Measurements from ENCODE around the gene TUBE1.
"Not testable (repeated sequence)": the region's sequence is repeated elsewhere in the genome, so short reads cannot be mapped to it uniquely, and the experiment has no call there.

The TUBE1 gene

DNA sequence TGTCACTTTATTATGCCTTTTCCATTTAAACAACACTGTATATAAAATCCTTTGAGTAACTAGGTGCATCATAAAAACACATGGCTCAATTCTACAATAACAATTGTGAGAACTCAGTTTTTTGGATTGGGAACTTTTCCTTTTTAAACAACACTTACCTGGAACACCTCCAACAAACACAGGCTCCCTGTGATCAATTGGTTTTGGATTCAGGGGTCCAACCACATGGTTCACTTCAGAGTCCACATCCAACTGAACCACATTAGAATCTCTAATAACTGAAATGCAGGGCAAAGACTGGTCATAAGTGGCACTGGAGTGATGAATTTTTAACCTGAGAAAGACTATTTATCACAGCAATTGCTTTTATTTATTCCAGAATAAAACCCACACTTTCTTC, 26.6 kb upstream of the TUBE1 start:
- Histone ChIP-seq H3K4me3 (ENCODE audit: insufficient read depth, low read depth, low read length, poor library complexity, severe bottlenecking) (no peak overlapping the region), H3K4me1 (ENCODE audit: control insufficient read depth, insufficient read depth, low read length, poor library complexity, severe bottlenecking) (no peaks in the 10 kb centered on the region), H3K27me3 (replicated peaks; ENCODE audit: control insufficient read depth, insufficient read depth, low read length, poor library complexity, severe bottlenecking) (peaks cover 4% of the 10 kb centered on the region), H3K36me3 (ENCODE audit: control insufficient read depth, insufficient read depth, low read length) (no peaks in the 10 kb centered on the region), H3K9me3 (ENCODE audit: control insufficient read depth, low read length) (no peaks in the 10 kb centered on the region), H3K27ac (ENCODE audit: insufficient read depth, low read length, poor library complexity, severe bottlenecking) (no peak overlapping the region)
- DNase-seq: no peak

DNA sequence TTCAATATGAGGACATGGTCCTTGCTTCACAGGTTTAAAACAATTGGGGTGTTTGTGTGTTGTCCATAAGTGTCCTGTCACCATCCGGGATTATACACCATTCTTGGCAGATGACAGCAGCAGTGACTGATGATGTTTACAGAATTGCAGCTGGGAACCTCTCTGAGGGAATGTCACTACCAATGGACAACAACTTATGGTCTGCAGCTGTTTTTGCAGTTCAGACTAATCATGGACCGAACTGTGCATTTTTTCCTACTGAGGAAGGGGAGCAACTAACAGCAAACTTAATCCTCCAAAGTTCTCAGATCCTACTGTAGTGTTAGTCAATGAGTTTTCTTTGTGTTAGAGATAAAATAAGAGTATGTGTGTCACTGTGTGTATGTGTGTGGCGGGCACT, 26.1 kb upstream of the TUBE1 start:
- no peaks in the 10 kb centered on the region for H3K9me3 ChIP-seq (ENCODE audit: control insufficient read depth, low read length)
- no peak overlapping the region for H3K4me3 ChIP-seq (ENCODE audit: insufficient read depth, low read depth, low read length, poor library complexity, severe bottlenecking)
- H3K27me3 ChIP-seq (replicated peaks; ENCODE audit: control insufficient read depth, insufficient read depth, low read length, poor library complexity, severe bottlenecking): peaks cover 4% of the 10 kb centered on the region
- DNase-seq: no peak
- no peaks in the 10 kb centered on the region for H3K4me1 ChIP-seq (ENCODE audit: control insufficient read depth, insufficient read depth, low read length, poor library complexity, severe bottlenecking)
- H3K36me3 ChIP-seq (ENCODE audit: control insufficient read depth, insufficient read depth, low read length): no peaks in the 10 kb centered on the region
- no peak overlapping the region for H3K27ac ChIP-seq (ENCODE audit: insufficient read depth, low read length, poor library complexity, severe bottlenecking)

DNA sequence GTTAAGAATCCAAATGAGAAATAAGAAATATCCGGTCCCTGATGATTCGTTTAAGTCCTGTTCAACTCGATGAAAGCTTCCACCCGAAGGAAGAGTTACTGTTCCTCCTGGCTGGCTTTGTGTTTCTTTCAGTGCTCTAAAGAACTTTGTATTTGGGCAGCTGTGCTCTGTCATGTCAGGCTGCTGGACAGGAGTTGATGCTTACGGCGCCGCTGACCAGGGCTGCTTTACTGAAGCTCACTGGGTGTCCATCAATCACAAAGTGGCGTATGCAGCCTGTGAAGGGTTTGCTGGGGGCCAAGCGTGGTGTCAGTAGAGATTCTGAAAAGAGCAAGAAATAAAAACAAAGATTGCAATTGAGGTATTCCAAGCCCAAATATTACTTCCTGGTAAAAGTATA, 22.0 kb upstream of the TUBE1 start:
- Histone ChIP-seq H3K4me3 (ENCODE audit: insufficient read depth, low read depth, low read length, poor library complexity, severe bottlenecking) (no peak overlapping the region), H3K4me1 (ENCODE audit: control insufficient read depth, insufficient read depth, low read length, poor library complexity, severe bottlenecking) (no peaks in the 10 kb centered on the region)

DNA sequence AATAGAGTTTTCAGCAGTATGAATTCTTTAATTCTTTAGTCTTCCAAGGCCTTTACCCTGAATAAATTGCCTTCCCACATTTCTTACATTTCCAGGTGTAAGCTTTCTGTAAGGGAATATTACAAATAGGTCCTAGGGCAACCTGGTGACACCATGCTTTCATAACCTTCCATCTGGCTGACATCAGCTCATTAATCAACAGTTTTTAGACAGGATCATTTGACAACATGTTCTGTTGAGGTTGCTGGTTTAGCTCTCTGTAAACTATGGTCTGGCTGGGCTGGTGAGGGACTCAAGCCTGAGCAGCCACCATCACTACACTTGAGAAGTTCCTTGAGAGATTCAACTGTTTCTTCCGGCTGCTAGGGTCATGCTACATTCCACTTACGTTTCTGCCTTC, 19.3 kb upstream of the TUBE1 start:
- Histone ChIP-seq H3K27me3 (replicated peaks; ENCODE audit: control insufficient read depth, insufficient read depth, low read length, poor library complexity, severe bottlenecking) (no peaks in the 10 kb centered on the region), H3K36me3 (ENCODE audit: control insufficient read depth, insufficient read depth, low read length) (no peaks in the 10 kb centered on the region), H3K9me3 (ENCODE audit: control insufficient read depth, low read length) (no peaks in the 10 kb centered on the region), H3K4me3 (ENCODE audit: insufficient read depth, low read depth, low read length, poor library complexity, severe bottlenecking) (no peak overlapping the region), H3K4me1 (ENCODE audit: control insufficient read depth, insufficient read depth, low read length, poor library complexity, severe bottlenecking) (no peaks in the 10 kb centered on the region), H3K27ac (ENCODE audit: insufficient read depth, low read length, poor library complexity, severe bottlenecking) (no peak overlapping the region)
- DNase-seq: no peak

More for the DNA sequence above, 22.0 kb upstream of the TUBE1 start:
- no peak overlapping the region for H3K27ac ChIP-seq (ENCODE audit: insufficient read depth, low read length, poor library complexity, severe bottlenecking)
- H3K36me3 ChIP-seq (ENCODE audit: control insufficient read depth, insufficient read depth, low read length): no peaks in the 10 kb centered on the region
- peaks cover 3% of the 10 kb centered on the region for H3K27me3 ChIP-seq (replicated peaks; ENCODE audit: control insufficient read depth, insufficient read depth, low read length, poor library complexity, severe bottlenecking)
- H3K9me3 ChIP-seq (ENCODE audit: control insufficient read depth, low read length): no peaks in the 10 kb centered on the region
- DNase-seq: no peak

DNA sequence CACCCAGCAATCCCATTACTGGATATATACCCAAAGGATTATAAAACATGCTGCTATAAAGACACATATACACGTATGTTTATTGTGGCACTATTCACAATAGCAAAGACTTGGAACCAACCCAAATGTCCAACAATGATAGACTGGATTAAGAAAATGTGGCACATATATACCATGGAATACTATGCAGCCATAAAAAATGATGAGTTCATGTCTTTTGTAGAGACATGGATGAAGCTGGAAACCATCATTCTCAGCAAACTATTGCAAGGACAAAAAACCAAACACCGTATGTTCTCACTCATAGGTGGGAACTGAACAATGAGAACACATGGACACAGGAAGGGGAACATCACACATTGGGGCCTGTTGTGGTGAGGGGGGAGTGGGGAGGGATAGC, 18.7 kb upstream of the TUBE1 start:
- not testable (repeated sequence) for H3K36me3 ChIP-seq (ENCODE audit: control insufficient read depth, insufficient read depth, low read length); H3K27ac ChIP-seq (ENCODE audit: insufficient read depth, low read length, poor library complexity, severe bottlenecking); H3K4me1 ChIP-seq (ENCODE audit: control insufficient read depth, insufficient read depth, low read length, poor library complexity, severe bottlenecking); H3K4me3 ChIP-seq (ENCODE audit: insufficient read depth, low read depth, low read length, poor library complexity, severe bottlenecking); H3K27me3 ChIP-seq (replicated peaks; ENCODE audit: control insufficient read depth, insufficient read depth, low read length, poor library complexity, severe bottlenecking); H3K9me3 ChIP-seq (ENCODE audit: control insufficient read depth, low read length); DNase-seq

DNA sequence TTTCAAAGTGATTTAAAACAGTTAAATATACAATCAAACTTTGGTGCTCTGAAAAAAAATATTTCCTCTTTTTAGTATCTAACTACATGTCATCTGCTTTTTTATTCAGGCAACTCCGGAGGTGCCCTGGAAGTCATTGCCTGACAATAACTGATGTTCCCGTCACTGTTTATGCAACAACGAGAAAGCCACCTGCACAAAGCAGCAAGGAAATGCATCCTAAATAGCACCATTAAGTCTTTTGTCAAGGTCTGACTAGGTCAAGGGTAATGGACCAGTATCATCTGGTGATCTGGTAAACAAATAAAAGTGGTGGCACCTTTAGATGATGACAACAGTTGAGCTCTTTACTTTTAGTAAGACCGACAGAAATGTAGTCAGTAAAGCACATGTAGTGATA, 13.3 kb upstream of the TUBE1 start:
- H3K9me3 ChIP-seq (ENCODE audit: control insufficient read depth, low read length): no peaks in the 10 kb centered on the region
- no peak overlapping the region for H3K27ac ChIP-seq (ENCODE audit: insufficient read depth, low read length, poor library complexity, severe bottlenecking)
- H3K4me1 ChIP-seq (ENCODE audit: control insufficient read depth, insufficient read depth, low read length, poor library complexity, severe bottlenecking): no peaks in the 10 kb centered on the region
- no peaks in the 10 kb centered on the region for H3K36me3 ChIP-seq (ENCODE audit: control insufficient read depth, insufficient read depth, low read length)
- H3K4me3 ChIP-seq (ENCODE audit: insufficient read depth, low read depth, low read length, poor library complexity, severe bottlenecking): no peak overlapping the region
- no peak for DNase-seq
- no peaks in the 10 kb centered on the region for H3K27me3 ChIP-seq (replicated peaks; ENCODE audit: control insufficient read depth, insufficient read depth, low read length, poor library complexity, severe bottlenecking)

DNA sequence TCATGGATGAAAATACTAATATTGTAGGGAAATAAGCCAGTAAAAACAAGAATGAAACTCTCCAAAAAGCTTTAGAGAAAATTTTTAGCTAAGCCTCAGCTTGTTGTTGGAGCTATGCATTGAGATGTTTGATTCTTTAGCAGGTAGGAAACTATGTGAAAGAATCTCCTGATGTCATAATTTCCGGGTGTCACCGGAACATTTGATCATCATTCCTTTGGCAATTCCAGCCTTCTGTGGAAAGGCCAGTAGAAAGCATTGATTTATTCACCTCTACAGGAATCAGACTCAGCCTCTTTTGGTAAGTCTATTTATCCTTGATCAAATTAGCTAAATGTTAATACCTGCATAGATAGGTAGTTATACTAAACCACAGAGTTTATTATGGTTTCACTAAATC, 9.6 kb upstream of the TUBE1 start:
- Histone ChIP-seq H3K4me3 (ENCODE audit: insufficient read depth, low read depth, low read length, poor library complexity, severe bottlenecking) (no peak overlapping the region), H3K36me3 (ENCODE audit: control insufficient read depth, insufficient read depth, low read length) (no peaks in the 10 kb centered on the region), H3K9me3 (ENCODE audit: control insufficient read depth, low read length) (no peaks in the 10 kb centered on the region), H3K4me1 (ENCODE audit: control insufficient read depth, insufficient read depth, low read length, poor library complexity, severe bottlenecking) (no peaks in the 10 kb centered on the region), H3K27ac (ENCODE audit: insufficient read depth, low read length, poor library complexity, severe bottlenecking) (no peak overlapping the region), H3K27me3 (replicated peaks; ENCODE audit: control insufficient read depth, insufficient read depth, low read length, poor library complexity, severe bottlenecking) (no peaks in the 10 kb centered on the region)
- no peak for DNase-seq

DNA sequence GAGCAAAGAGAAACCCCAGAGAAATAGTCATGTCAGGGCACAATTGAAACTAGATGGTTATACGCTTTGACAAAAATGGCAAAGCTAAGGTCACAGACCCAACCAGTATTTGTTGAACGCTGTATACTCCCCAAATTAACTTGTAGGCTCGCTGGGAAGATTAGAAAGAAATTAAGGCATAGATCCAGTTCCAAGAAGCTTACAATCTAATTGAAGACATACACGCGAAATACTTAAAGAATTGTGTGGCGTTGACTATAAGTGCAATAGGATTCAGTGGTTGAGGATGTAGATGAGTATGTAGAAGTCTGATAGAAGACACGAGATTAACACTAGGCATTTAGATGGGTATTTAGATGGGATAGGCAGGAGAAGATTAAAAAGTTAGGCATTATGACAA, 634 bp upstream of the TUBE1 start:
- H3K4me3 ChIP-seq (ENCODE audit: insufficient read depth, low read depth, low read length, poor library complexity, severe bottlenecking): peak overlapping the region; percentile 91
- no peaks in the 10 kb centered on the region for H3K9me3 ChIP-seq (ENCODE audit: control insufficient read depth, low read length)
- no peaks in the 10 kb centered on the region for H3K4me1 ChIP-seq (ENCODE audit: control insufficient read depth, insufficient read depth, low read length, poor library complexity, severe bottlenecking)
- peak overlapping the region; percentile 82 for H3K27ac ChIP-seq (ENCODE audit: insufficient read depth, low read length, poor library complexity, severe bottlenecking)
- DNase-seq: no peak
- H3K27me3 ChIP-seq (replicated peaks; ENCODE audit: control insufficient read depth, insufficient read depth, low read length, poor library complexity, severe bottlenecking): no peaks in the 10 kb centered on the region
- peaks cover 3% of the 10 kb centered on the region for H3K36me3 ChIP-seq (ENCODE audit: control insufficient read depth, insufficient read depth, low read length)

DNA sequence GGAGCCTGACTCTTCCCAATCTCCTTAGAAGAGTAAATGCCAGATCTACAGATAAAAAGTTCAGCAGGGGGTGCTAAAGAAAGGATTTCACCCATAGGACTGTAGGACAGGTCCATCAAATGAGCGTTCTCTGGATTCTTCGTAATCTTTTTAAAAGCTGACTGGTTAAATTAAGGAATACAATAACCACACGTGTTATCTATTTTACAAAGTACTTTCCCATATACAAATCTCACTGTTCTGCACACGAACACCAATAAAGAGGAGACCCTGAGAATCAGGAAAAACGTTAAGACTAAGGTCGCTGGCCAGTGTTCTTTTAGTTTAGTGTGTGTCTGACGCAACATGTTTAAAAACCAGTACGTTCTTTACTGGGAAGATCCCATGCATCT, 542 bp downstream of the TUBE1 start:
- Histone ChIP-seq H3K4me3 (ENCODE audit: insufficient read depth, low read depth, low read length, poor library complexity, severe bottlenecking) (peak overlapping the region; percentile 91), H3K9me3 (ENCODE audit: control insufficient read depth, low read length) (no peaks in the 10 kb centered on the region), H3K27ac (ENCODE audit: insufficient read depth, low read length, poor library complexity, severe bottlenecking) (peak overlapping the region; percentile 82), H3K4me1 (ENCODE audit: control insufficient read depth, insufficient read depth, low read length, poor library complexity, severe bottlenecking) (no peaks in the 10 kb centered on the region), H3K27me3 (replicated peaks; ENCODE audit: control insufficient read depth, insufficient read depth, low read length, poor library complexity, severe bottlenecking) (no peaks in the 10 kb centered on the region), H3K36me3 (ENCODE audit: control insufficient read depth, insufficient read depth, low read length) (peaks cover 3% of the 10 kb centered on the region)
- no peak for DNase-seq

DNA sequence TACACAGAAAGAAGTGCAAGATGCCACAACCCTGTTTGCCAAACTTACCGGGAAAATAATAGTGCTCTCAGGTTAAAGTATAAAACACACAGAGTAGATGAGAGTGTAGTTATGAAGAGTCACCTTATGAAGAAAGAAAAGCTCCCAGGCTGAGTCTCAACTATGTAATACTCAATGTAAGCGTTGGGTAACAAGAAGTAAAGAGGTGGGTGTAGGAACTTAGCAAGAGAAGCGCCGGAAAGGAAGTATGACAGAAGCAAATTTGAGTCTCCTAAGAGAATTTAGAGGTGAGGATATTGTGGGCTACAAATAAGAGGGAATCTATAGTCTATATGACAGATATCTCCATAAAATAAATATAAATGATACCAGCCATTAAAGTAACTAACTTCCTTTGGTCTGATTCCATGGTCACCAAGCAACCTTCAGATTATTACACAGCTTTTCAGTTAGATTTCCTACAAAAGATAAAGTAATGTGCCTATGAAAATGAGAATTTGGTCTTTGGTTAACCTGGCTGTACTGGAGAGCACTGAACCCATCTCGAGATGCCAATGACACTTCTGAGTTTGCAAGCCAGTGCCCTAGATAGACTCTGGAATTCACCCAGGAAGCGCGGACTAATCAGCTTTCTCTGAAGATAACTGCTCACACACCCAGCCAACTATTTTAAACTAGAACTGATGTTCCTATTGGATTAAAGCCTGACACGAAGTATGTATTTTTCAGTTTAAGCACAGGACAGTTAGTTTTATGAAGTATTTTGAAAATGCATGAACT, 1.8 kb downstream of the TUBE1 start:
- H3K27me3 ChIP-seq (replicated peaks; ENCODE audit: control insufficient read depth, insufficient read depth, low read length, poor library complexity, severe bottlenecking): no peaks in the 10 kb centered on the region
- H3K4me1 ChIP-seq (ENCODE audit: control insufficient read depth, insufficient read depth, low read length, poor library complexity, severe bottlenecking): no peaks in the 10 kb centered on the region
- peaks cover 6% of the 10 kb centered on the region for H3K36me3 ChIP-seq (ENCODE audit: control insufficient read depth, insufficient read depth, low read length)
- no peak overlapping the region for H3K27ac ChIP-seq (ENCODE audit: insufficient read depth, low read length, poor library complexity, severe bottlenecking)
- no peak overlapping the region for H3K4me3 ChIP-seq (ENCODE audit: insufficient read depth, low read depth, low read length, poor library complexity, severe bottlenecking)
- DNase-seq: no peak
- H3K9me3 ChIP-seq (ENCODE audit: control insufficient read depth, low read length): no peaks in the 10 kb centered on the region
